RCC 7860 (cell line): ENCODE results near the gene OTOS.

ENCODE experiments used
- DNase-seq: peaks from one replicate; pipeline ENCODE4 v3.0.0-alpha.2; 2015; ENCODE audit warnings: low spot score
- FAIRE-seq: peaks from 2 replicates; lab custom pipeline; 2012; peaks lifted over from hg19 to GRCh38; lab: Jason Lieb, UNC

Gene OTOS

GRCh38 chr2:240123821-240124650, 16.4 kb downstream of the OTOS start:
- FAIRE-seq (no peak), DNase-seq (no peak)

DNA sequence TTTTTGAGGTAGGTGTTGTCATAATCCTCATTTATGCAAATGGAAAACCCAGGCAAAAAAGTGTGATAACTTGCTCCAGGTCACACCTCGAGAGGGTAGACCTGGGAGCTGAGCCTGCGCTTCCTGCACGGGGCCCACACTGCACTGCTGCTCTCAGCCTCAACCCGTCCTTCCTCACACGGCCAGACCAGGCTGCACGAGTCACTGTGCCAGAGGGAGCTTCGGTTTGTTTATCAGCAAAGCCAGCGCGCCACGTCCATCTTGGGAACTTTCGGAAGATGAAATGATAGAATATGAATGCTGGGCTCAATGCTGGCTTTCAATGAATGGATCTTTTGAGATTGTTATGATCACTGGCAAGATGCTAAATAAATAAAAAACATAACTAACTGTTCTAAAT, 18.8 kb downstream of the OTOS start:
- DNase-seq (no peak), FAIRE-seq (no peak)

DNA sequence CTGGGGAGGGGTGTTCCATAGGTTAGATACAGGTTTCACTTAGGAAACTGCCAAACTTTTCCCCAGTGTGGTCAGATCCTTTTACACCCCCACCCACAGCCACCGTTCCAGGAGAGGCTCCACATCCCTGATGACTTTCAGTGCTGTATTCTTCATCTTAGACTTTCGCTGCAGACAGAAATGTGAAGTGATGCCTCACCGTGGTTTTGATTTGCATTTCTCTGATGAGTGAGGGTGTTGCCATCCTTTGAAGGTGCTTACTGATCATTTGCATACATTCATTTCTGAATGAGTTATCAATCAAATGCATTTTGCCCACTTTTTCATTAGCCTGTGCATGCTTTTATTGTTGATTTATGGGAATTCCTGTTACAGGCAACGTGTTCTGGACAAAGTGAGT, 19.3 kb downstream of the OTOS start:
- FAIRE-seq, result no peak
- DNase-seq, result no peak

DNA sequence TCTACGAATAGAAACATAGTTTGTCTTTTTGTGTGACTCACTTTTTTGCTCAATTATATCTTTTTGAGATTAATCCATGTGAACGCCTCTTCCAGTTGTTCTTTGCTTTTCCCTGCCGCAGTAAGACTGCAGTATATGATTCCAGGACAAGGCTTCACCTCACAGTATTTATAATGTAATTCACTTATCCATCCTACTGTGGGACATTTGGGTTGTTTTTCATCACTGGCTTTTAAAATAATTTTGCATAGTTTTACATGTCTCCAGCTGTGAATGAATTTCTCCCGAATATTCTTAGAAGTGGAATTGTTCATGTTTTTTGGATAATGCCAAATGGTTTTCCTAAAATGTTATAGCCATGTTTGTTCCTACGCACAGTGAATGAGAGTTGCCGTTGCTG, 26.2 kb downstream of the OTOS start:
- FAIRE-seq (no peak), DNase-seq (no peak)

GRCh38 chr2:240112914-240113690, 27.4 kb downstream of the OTOS start:
- no peak for DNase-seq
- no peak for FAIRE-seq

DNA sequence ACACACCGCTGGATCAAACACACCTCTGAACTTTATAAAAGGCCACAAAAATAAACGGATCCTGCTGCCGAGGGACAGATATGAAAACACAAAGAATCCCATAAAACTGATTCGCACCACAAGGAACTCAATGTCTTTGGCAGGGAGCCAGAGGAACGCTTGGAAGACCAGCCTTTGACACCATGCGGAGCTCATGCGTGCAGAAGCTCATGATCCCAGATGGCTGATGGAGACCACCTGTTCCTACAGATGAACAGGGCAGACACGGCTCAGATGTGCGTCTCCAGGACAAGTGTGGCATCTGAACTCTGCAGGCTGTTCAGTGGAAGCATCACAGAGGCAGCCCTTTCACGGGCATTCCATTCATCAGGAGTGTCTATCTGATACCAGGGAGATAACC, 29.2 kb downstream of the OTOS start:
- FAIRE-seq (no peak), DNase-seq (no peak)

- FAIRE-seq (no peak), DNase-seq (no peak)
Measured at GRCh38 chr2:240109386-240109785, 31.1 kb downstream of the OTOS start.

DNA sequence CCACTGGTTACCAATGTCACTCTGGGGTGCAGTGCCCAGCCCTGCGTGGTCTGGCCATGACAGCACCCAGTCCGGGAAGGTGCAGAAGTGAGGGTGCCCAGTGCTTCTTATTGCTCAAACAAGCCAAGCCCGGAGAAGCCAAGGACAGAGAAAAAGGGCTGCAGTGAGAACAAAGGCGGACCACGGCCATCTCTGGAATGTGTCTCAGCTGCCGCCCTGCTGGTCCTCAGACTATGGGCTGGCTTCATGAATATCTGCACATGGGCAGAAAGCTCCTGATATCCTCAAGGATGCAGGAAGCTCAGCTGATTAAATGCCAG, 33.0 kb downstream of the OTOS start:
- FAIRE-seq, result no peak
- DNase-seq, result no peak

DNA sequence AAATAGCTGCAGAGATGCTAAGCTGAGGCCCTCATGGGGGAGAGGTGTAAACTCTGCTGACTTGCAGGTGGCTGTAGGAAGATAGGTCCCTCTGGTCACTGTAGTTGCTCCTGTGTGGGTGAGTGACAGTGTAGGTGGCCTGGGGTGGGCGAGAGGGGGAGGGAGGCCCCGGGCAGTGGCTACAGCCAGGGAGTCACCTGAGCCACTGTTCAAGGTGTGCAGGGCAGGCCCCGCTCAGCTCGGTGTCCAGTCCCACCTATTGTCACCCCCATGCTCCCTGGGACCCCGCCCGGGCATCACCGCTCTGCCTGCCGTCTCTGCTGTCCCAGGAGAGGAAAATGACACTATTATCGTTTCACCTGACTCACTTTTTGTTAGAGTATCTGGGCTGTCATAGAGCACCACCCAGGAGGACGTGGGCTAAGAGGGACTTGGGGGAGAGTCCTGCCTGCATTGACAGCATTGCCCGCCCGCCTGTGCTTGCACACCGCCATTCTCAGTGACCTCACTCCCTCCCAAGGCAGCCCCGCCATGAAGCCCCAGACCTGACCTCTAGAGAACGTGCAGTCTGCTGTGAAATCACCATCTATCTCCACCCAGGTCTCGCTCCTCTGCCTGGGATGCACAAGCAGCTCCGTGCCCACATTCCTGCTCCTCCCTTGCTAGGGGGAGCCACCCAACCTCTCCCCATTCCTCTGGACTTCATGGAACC, 33.5 kb downstream of the OTOS start:
- DNase-seq, result no peak
- no peak for FAIRE-seq

GRCh38 chr2:240105982-240106381, 34.5 kb downstream of the OTOS start:
- FAIRE-seq (no peak), DNase-seq (no peak)

DNA sequence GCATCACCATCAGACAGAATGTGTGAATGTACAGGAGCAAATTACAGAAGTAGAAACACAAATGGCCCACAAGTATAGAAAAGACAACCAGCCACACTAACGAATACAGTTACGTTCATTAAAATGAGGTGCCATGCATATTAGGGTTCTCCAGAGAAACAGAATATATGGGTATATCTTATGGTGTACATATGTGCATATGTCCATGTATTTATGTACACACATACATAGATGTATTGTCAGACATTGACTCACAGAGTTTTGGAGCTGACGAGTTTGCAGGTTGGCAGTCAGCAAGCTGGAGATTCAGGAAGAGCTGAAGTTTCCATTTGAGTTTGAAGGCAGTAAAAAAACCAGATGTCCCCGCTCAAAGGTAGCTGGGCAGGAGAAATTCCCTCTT, 37.3 kb downstream of the OTOS start:
- FAIRE-seq (no peak), DNase-seq (no peak)

GRCh38 chr2:240098349-240098748, 42.1 kb downstream of the OTOS start:
- DNase-seq (no peak), FAIRE-seq (no peak)

DNA sequence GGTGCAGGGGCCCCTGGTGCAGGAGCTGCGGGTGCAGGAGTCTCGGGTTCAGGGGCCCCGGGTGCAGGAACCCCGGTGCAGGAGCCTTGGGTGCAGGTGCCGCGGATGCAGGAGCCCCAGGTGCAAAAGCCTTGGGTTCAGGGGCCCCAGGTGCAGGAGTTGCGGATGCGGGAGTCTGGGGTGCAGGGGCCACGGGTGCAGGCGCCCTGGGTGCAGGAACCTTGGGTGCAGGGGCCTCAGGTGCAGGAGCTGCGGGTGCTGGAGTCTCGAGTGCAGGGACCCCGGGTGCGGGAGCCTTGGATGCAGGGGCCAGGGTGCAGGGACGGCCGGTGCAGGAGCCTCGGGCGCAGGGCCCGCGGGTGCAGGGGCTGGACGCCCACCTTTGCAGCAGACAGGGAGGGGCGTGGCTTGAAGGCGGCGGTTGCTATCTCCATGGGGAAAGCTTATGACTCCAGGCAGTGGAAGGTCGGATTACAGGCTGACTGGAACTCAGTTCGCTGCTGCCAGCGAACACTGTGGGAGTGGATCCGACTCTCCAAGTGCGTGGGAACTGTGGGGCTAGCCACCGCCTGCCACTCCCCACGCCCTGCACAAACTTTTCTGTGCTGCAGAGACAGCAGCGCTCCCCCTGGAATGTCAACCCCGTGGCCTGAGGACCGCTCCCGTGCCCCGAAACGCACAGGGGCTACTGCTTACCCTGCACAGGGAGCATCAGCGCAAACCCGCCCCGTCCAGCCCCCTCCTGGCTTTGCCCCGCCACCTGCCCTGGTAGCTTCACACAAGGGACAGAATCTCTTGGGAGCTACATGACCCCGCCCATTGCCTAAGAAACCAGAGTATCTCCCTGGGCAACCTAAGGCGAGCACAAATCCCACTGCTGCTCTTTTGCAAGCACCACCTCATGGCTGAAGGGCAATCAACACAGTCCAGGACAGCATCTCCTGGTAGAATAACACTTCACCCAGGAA, 44.6 kb downstream of the OTOS start:
- DNase-seq, result no peak

GRCh38 chr2:240089306-240089705, 51.2 kb downstream of the OTOS start:
- DNase-seq (no peak), FAIRE-seq (no peak)

More for the DNA sequence above, 44.6 kb downstream of the OTOS start:
- FAIRE-seq, result no peak
